GM04503 (cell line): ENCODE results near the gene NEK11.
A peak's percentile ranks its signal among the peaks of the same experiment; 100 is the strongest.
"Not testable (repeated sequence)": the region's sequence is repeated elsewhere in the genome, so short reads cannot be mapped to it uniquely, and the experiment has no call there.

Source experiments
- DNase-seq: peaks from one replicate; pipeline ENCODE4 v3.0.0-alpha.2; 2012; ENCODE audit warnings: low read depth

NEK11 gene

DNA sequence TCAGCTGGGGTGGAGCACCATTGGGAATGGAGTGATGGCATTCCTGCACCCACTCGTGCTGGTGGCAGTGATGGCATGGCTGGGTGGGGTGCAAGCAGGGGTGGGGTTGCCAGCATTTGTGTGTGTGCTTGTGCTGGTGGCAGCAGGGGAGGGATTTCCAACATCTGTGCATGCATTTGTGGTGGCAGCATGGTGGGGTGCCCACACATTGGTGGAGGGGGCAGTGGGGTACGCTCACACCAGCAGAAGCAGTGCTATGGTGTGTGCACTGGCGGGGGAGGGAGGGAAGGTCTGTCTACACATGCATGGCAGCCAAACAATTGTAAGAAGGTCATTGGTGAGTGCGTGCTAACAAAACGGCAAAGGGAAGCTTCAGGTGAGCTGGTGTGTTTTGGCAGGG is 278.2 kb downstream of the NEK11 start:
- no peak for DNase-seq

DNA sequence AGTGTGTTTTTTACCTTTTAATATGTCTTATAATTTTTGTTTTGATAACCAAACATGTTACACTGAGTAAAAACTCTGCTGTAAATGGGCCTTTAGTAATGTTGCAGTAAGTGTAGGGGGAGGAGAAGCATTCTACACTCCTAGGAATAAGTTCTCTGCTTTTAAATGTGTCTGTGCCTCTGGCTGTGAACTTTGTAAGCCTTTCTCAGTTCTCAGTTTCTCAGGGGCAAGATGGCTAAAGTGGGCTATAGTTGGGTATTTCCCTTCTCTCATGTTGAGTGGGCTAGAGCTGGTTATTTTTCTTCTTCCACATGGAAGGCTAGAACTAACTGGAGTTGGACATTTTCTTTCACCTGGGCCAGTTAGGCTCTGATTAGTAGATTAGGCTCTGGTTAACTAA is 279.6 kb downstream of the NEK11 start:
- DNase-seq: no peak

GRCh38 chr3:131314318-131314717 is 287.6 kb downstream of the NEK11 start:
- DNase-seq: no peak

- no peak for DNase-seq
Observed at GRCh38 chr3:131315162-131315561, 288.5 kb downstream of the NEK11 start.

DNA sequence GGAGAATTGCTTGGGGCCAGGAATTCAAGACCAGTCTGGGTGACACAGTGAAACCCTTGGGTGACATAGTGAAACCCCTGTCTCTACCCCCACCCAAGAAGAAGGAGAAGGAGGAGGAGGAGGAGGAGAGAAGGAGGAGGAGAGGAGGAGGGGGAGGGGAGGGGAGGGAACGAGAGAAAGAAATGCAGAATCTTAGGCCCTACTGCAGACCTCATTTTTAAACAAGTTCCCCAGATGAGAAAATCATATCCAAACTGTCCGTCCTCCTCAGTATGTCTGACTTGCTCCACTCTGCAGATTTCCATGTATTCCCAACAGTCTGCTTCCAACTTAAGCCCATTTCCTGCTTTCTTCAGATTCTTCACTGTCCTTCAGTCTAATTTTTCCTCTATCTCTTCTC is 291.0 kb downstream of the NEK11 start:
- DNase-seq: no peak

DNA sequence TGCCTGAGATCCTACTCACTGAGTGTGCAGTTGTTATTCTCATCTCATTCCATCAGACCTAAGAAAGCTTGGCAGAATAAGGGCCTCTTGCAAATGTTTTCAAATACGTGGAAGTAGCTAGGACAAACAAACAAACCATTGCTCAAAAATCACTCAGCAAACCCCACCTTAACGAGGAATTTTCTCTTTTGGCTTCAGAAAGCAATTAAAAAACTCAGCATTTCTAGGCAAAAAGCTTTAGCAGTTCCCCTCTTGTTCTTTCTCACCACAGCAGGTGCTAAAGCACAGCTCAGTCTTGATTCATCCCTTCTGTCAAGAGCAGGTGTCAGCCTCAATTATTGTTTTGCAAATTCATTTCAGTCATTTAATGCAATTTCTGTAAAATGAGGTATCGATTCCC is 296.3 kb downstream of the NEK11 start:
- DNase-seq: no peak

DNA sequence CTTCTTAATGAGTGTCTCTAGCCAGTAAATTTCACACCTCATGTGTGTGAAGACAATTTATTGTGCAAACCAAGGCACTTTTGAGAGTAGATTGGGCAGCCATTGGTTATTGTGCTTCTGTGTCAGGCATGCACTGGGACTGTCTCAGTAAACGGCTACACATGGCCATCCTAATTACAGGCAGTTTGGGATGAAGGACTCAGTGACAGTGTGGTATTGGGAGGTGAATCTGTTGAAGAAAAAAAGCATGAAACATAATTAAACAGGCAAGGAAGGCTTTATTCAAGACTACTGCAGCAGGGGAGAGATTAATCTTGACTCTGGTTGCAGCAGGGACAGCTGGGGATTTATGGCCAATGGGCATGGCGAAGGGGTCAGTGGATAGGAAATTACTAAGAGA is 297.1 kb downstream of the NEK11 start:
- no peak for DNase-seq

DNA sequence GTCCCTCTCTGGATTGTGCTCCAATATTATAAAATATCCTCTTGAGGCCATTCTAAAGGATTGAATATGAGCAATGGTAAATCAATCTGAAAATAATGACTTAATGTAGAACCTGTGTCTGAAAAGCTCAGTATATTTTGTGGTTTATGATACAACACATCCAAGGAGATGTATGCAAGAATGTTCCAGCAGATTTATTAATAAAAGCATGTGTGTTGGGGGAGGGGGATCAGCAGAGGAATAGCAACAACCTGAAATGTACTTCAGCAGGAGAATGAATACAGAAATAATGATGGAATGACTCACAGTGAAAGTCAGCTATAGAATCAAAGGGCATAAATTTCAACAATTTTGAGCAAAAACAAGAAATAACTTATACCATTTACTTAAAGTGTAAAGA is 298.2 kb downstream of the NEK11 start:
- no peak for DNase-seq

- DNase-seq: no peak
Observed at GRCh38 chr3:131326307-131326706, 299.6 kb downstream of the NEK11 start.

DNA sequence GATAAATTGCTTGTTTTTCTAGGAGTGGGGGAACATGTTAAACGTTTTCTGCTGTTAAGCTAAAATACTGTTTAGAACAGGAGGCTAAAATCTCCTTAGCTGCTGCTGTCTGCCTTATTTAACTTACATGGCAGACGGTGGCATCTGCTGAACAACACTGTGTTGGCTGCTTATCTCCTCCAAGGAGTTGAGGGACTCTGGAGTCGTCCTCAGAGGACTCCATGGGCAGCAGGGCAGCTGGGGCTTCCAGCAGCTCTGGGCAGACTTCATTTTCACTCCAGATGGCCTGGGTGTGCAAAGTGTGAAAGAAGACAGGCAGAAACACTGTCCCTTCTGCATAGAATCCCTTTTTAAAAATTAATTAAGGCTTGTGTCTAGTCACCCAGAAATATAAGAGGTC is 302.0 kb downstream of the NEK11 start:
- DNase-seq: no peak

DNA sequence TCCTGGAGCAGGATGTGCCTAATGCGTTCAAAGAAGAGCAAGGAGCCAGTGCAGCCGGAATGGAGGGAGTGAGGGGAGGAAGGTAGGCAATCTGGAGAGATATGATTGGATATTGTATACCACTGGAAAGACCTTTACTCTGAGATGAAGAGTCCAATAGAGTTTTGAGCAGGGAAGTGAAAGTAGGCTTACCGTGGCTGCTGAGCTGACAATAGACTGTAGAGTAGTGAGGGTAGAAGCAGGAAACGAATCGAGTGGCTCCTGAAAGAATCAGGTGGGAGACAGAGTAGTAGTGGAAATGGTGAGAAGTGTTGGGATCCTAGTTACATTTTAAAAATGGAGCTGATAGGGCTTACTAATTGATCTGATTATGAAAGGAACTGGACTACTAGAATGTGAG is 303.1 kb downstream of the NEK11 start:
- no peak for DNase-seq

DNA sequence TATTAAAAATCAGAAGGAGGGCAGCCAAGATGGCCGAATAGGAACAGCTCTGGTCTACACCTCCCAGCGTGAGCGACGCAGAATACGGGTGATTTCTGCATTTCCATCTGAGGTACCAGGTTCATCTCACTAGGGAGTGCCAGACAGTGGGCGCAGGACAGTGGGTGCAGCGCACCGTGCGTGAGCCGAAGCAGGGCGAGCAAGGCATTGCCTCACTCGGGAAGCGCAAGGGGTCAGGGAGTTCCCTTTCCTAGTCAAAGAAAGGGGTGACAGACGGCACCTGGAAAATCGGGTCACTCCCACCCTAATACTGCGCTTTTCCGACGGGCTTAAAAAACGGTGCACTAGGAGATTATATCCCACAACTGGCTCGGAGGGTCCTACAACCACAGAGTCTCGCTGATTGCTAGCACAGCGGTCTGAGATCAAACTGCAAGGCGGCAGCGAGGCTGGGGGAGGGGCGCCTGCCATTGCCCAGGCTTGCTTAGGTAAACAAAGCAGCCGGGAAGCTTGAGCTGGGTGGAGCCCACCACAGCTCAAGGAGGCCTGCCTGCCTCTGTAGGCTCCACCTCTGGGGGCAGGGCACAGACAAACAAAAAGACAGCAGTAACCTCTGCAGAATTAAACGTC is 304.9 kb downstream of the NEK11 start:
- not testable (repeated sequence) for DNase-seq

DNA sequence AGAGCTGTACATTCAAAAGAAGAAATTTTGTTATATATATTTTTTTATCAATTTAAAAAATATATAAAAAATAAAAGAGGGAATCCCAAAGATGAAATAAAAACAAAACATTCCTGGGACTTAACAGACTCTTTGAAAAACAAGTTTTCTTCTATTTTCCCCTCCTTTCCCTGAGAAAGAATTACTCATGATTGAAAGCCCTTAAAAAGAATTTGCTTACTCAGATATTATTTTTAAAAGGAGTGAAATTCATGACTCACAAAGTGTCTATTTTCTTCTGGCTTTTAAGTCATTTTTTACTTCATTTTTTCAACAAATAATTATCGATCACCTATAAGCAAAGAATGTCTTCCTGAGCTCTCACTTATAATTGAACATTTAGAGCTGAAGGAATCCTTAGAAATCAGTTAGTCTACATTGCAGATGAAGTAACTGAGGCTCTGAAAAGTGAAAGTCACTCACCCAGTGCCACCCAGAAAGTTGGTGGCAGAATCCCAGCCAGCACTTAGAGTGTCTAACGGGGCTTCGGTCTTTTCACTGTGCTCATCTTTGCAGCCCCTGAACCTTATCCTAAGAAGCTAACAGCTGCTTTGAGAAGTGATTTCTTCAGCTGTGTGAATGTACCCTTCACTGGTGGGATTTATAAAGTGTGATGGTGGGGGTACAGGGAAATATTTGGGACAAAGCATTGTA is 312.4 kb downstream of the NEK11 start:
- no peak for DNase-seq

DNA sequence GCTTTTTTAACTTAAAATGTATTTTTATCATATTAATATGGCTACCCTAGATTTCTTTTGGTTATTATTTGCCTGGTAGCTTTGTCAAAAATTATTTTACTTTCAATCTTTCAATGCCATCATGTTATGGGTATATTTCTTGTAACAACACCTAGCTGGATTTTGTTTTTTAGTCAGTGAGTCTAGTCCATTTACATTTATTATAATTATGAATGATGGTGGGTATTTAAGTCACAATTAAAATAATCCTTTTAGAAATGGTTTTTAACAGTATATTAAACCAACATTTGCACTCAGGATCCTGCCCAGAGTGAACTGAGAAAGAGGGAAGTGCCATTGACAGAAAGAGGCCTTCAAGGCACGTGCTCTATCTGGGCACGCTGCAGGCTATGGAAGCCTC is 315.1 kb downstream of the NEK11 start:
- no peak for DNase-seq

- DNase-seq: no peak
Observed at GRCh38 chr3:131348911-131349310, 322.2 kb downstream of the NEK11 start.

DNA sequence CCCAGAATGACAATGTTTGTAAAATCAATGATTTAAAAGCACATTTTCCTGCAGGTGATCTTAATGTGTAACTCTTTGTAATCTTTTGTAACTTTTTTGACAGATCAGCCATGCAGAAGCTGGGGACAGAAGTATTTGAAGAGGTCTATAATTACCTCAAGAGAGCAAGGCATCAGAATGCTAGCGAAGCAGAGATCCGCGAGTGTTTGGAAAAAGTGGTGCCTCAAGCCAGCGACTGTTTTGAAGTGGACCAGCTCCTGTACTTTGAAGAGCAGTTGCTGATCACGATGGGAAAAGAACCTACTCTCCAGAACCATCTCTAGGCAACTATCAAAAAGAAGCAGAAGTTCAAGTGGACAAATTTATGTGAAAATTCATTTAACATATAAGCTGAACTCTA is 322.8 kb downstream of the NEK11 start:
- DNase-seq: no peak

GRCh38 chr3:131349946-131350347 is 323.3 kb downstream of the NEK11 start:
- peak; percentile 47 for DNase-seq

DNA sequence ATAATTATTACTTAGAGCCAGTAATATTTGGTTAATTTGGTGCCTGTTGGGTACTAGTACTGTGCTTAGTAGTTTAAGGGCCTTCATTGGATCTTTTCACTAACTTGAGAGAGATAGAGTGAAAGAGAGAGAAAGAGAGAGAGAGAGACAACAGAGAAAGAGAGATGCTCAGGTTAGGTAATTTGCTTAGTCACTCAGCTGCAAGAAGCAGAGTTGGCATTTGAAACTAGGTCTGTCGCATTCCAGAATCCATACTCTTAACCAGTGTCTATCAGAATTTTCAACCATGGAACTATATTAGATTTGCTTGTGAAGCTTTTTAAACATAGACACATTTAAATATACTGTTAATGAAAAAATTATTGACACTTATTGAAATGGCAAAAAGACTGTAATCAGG is 323.8 kb downstream of the NEK11 start:
- no peak for DNase-seq

DNA sequence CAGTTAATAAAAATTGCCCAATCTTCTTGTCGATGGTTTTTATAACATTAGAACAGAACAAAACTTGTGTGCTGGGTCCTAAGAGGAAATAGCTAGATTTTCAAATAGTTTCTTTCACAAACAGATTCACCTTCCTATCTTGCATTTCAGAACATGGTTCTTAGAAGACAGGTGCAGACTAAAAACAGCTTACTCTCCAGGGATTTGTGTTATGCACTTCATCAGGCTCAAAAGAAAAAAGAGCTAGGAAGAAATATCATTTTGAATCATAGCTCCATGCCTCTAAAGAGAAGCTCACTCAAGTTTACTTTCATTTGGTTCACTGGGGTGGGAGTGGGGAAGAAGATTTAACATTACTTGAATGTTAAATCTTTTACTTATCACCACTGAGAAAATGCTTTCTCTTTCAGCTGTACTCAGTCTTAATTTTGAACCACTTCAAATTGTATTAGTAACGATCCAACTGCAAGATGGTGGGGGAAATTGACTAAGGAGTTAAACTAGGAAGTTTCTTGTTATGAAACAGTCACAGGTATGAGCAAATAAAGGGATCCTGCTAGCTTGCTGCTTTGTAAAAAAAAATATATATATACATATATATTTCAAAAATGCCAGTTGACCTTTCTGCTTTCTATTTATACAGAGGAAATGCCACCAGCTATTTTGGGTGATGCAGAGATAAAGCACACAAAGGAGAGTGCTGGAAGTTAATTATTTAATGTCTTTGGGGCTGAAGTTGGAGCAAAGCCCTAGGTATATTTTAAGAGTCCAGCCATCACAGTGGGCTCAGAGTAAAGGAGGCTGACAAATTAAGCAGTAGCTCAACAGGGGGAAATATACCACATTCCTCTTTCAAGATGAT is 326.6 kb downstream of the NEK11 start:
- no peak for DNase-seq

DNA sequence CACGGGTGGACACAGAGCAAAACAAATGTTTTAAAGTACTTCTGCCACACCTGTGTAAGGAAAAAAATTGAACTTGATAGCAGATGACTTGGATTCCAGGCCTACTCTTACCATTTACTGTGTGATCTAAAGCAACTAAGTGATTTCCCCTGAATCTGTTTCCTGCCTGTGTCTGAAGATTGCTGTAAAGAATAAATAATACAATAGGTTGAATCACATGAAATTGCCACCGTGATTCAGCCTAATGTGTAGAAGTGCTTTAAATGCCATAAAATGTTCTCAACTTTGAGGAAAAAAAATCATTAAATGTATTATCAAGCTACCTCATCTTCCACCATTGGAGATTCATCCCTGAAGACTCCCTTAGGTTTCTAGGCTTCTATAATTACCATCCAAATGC is 327.3 kb downstream of the NEK11 start:
- no peak for DNase-seq

- no peak for DNase-seq
Observed at GRCh38 chr3:131356006-131356595, 329.4 kb downstream of the NEK11 start.

DNA sequence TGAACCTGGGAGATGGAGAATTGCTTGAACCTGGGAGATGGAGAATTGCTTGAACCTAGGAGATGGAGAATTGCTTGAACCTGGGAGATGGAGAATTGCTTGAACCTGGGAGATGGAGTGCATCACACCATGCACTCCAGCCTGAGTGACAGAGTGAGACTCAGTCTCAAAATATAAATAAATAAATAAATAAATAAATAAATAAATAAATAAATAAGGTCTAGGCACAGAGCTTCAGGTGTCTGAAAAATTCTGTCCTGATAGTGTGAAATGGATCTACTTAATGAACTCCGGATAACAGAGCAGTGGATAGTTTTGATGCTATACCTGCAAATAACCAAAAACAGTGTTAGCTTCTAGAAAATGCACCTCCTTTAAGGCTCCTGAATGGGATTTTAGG is 330.6 kb downstream of the NEK11 start:
- DNase-seq: no peak
